SH-SY5Y (cell line): ENCODE measurements around the gene SMIM5.

Source experiments
- GATA2 ChIP-seq: IDR thresholded peaks from 2 replicates; pipeline ENCODE4 v1.6.1; 2011; ENCODE audit warnings: mild to moderate bottlenecking, low read depth, low read length
- GATA3 ChIP-seq: IDR thresholded peaks from 2 replicates; pipeline ENCODE4 v1.6.1; 2011; ENCODE audit warnings: low read depth, mild to moderate bottlenecking, low read length, moderate library complexity

SMIM5 gene

DNA sequence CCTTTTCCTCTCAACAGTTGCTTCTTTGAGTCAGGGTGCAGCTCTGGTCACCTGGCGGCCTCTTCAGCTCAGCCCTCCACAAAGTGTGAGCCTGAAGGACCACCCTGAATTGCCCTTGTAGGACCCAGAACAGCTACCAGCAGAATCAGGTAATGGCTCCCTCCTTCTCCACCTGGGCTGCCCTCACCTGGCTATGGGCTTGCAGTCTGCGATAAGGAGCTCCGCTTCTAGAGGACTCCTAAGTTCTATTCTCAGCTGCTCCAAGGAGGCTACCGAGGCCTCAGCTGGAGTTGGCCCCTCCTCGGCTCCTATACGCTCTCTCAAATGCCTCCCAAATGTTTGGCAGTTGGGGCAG, 13.4 kb downstream of the SMIM5 start:
- no peak for TF ChIP-seq GATA3

DNA sequence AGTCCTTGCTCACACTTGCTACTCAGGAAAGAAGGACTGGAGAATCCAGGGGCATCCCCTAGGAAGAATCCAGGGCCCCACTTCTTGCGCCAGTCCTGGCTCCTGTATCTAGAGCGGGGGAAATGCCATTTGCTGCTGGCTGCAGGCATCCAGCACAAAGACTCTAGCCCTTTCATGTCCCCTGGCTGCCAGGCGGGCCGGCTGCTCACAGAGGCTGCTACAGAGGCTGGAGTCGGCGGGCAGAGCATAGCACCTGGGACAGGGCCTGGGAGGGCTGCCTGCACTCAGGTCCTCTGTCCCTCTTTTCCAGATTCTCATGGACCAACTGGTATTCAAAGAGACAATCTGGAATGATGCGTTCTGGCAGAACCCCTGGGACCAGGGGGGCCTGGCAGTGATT, 13.8 kb downstream of the SMIM5 start:
- TF ChIP-seq GATA3 = no peak
- TF ChIP-seq GATA2 = no peak

GRCh38 chr17:75647921-75648320, 14.7 kb downstream of the SMIM5 start:
- TF ChIP-seq GATA3 = no peak
- no peak for TF ChIP-seq GATA2

DNA sequence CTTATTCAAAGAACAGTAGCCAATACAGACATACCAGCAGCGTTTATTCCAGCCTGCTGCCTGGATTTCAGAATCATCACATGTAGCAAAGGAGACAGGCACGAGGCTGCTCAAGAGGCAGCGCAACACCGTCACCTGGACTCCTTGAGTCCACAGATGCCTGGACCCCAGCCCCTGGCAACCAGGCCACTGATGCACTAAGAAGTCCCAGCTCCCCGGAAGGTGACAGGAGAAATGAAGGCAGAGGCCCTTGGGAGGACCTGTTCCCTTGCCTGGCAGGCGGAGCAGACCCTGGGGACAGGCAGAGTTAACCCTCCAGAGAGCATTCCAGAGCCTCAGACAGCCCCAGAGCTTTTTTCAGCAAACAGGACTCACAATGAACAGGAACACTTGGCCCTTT, 16.5 kb downstream of the SMIM5 start:
- no peak for TF ChIP-seq GATA2
- no peak for TF ChIP-seq GATA3

DNA sequence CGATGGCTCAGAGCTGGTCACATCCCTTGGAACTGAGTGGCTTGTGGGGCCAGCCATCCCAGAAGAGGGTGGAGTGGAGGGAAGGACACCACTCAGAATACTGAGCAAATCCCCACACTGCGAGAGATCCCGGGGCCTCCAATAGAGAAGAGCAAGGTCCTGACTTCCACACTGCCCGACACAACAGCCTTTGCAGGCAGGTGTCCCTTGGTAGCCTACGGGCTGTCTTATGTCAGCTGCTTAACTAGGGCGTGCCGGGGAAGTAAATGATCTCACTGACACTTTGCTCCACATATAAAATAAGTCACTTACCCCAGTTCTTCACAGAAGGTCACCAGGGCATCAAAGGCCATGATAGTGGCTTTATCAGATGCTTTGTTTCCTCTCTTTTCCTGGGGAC, 17.6 kb downstream of the SMIM5 start:
- no peak for TF ChIP-seq GATA3
- TF ChIP-seq GATA2 = no peak

DNA sequence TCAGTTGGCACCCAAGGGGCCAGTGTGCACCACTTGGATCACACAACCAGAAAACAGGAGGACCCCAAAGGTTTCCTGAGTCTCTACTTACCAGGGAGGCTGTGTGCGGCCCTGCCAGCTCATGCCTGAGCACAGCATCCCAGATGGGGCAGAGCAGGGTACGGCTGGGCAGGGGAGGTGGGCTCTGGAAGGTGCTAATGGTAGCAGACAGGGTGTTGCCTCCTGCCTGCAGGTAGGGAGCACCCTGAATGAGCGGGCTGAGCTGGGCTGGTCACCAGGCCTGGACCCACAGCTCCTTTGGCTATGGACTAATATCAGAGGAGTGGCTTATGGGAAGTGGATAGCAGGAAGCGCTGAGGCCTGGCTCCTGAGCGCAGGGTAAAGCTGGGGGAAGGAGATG, 19.1 kb downstream of the SMIM5 start:
- TF ChIP-seq GATA3 (no peak), GATA2 (no peak)

- no peak for TF ChIP-seq GATA3
- TF ChIP-seq GATA2 = no peak
Measured at GRCh38 chr17:75652934-75653549, 19.8 kb downstream of the SMIM5 start.

GRCh38 chr17:75654176-75654575, 20.9 kb downstream of the SMIM5 start:
- TF ChIP-seq GATA3 (no peak), GATA2 (no peak)

DNA sequence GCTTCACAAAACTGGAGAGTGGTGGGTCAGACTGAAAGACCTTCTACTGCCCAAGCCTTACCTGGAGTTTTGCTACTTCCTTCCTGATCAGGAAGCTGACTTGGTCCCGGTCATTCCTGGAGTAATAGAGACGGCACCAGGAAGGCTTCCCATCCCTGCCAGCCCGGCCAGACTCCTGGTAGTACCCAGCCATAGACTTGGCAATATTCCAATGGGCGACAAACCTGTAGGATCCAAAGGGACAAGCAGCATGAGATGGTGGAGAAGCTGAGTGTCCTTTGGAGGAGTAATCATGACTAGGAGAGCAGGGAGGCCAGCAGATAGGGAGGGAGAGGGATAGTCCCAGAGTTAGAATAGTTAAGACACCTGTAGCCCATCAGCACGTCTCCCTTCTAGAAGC, 25.0 kb downstream of the SMIM5 start:
- no peak for TF ChIP-seq GATA3
- TF ChIP-seq GATA2 = no peak

DNA sequence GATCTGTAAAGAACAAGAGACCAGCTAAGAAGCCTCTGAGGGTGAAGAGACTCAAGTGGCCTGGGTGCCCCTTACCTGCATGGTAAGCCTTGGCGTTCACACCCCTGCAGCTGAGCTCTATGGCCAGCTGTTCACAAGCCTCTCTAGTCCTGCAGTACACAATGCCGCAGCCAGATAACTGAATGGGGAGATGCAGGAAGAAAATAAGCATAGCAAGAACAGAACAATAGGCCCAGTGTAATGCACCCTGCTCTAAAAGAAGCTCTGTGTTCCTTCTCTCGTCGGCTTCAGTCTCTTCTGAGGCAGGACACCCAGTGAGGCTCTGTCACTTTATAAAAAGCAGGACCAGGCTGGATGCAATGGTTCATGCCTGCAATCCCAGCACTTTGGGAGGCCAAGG, 28.3 kb downstream of the SMIM5 start:
- TF ChIP-seq GATA2 (no peak), GATA3 (no peak)

DNA sequence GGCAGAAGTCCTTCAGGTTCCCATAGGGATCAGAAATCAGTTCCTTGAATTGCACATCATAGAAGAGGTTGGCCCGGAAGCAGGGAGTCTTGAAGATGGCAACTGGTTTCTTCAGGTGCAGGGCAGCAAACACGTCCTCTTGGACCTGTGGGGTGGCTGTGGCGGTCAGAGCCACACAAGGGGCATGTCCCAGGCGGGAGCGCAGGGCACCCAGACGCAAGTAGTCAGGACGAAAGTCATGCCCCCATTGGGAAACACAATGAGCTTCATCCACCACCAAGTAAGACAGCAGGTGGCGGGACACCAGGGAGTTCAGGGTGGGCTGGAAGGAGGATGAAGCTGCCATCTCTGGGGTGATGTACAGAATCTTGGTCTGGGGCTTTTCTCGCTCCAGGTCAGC, 29.3 kb downstream of the SMIM5 start:
- no peak for TF ChIP-seq GATA3
- no peak for TF ChIP-seq GATA2

GRCh38 chr17:75664099-75664549, 30.9 kb downstream of the SMIM5 start:
- TF ChIP-seq GATA3 (no peak), GATA2 (no peak)

- TF ChIP-seq GATA2 (no peak), GATA3 (no peak)
Measured at GRCh38 chr17:75665981-75666380, 32.7 kb downstream of the SMIM5 start.

- TF ChIP-seq GATA3 = no peak
- no peak; the same call in 1 of the 2 replicates for TF ChIP-seq GATA2
Measured at GRCh38 chr17:75666959-75667790, 33.9 kb downstream of the SMIM5 start, which contains the start of the genes RECQL5 and SAP30BP. RECQL5 (minus strand) TSS chr17:75667154; CDS start chr17:75666557, 597 bp downstream. SAP30BP (plus strand) TSS chr17:75667338; CDS start chr17:75667373, 35 bp downstream.

GRCh38 chr17:75667825-75668224, 34.6 kb downstream of the SMIM5 start:
- TF ChIP-seq GATA2 (no peak), GATA3 (no peak)
